NOMO-1 treated with dmso at 0.1 percent for 144 hours (cell line): ENCODE data around the gene PITPNM2.

Experiments used
- DNase-seq: peaks from one replicate; lab custom pipeline; 2025; ENCODE audit not compliant: unreplicated experiment; lab: John Stamatoyannopoulos, UW

The PITPNM2 gene

GRCh38 chr12:123145211-123145610 is 5.7 kb downstream of the PITPNM2 start:
- DNase-seq = no peak

GRCh38 chr12:123143736-123144461 is 7.0 kb downstream of the PITPNM2 start:
- DNase-seq = no peak

- DNase-seq = peak; percentile 67
Measured at GRCh38 chr12:123142921-123143735, 7.8 kb downstream of the PITPNM2 start.

GRCh38 chr12:123142518-123142840 is 8.4 kb downstream of the PITPNM2 start:
- DNase-seq = peak; percentile 37

- peak; percentile 35 for DNase-seq
Measured at GRCh38 chr12:123141615-123142517, 9.0 kb downstream of the PITPNM2 start.

- DNase-seq = no peak
Measured at GRCh38 chr12:123140676-123141614, 9.9 kb downstream of the PITPNM2 start.

- no peak for DNase-seq
Measured at GRCh38 chr12:123139926-123140675, 10.8 kb downstream of the PITPNM2 start.

- DNase-seq = no peak
Measured at GRCh38 chr12:123135688-123136087, 15.2 kb downstream of the PITPNM2 start.

GRCh38 chr12:123134826-123135225 is 16.1 kb downstream of the PITPNM2 start:
- no peak for DNase-seq

GRCh38 chr12:123134271-123134671 is 16.6 kb downstream of the PITPNM2 start:
- no peak for DNase-seq

GRCh38 chr12:123133701-123134100 is 17.2 kb downstream of the PITPNM2 start:
- no peak for DNase-seq

GRCh38 chr12:123132951-123133619 is 17.8 kb downstream of the PITPNM2 start:
- no peak for DNase-seq

- no peak for DNase-seq
Measured at GRCh38 chr12:123131879-123132402, 18.9 kb downstream of the PITPNM2 start.

- DNase-seq = no peak
Measured at GRCh38 chr12:123131291-123131832, 19.5 kb downstream of the PITPNM2 start.

GRCh38 chr12:123129621-123130020 is 21.3 kb downstream of the PITPNM2 start:
- DNase-seq = no peak

- no peak for DNase-seq
Measured at GRCh38 chr12:123127182-123127495, 23.8 kb downstream of the PITPNM2 start.

- DNase-seq = peak; percentile 11
Measured at GRCh38 chr12:123126294-123127181, 24.4 kb downstream of the PITPNM2 start.

GRCh38 chr12:123122626-123123025 is 28.3 kb downstream of the PITPNM2 start:
- no peak for DNase-seq
